Breast epithelium (tissue), 4 donors: ENCODE measurements around the gene KLB. TPM values are rescaled to one million over a fixed set of nuclear protein-coding genes. Genes with fewer than 3 reads are reported as not detected.
A peak's percentile ranks its signal among the peaks of the same experiment; 100 is the strongest.

Source experiments
- DNase-seq, 2 donors: peaks; one replicate each; pipeline ENCODE4 v3.0.0-alpha.2; 2019; ENCODE audit warnings: low spot score in 2 of 2
- H3K27ac ChIP-seq, 2 donors: fragments of 200-600 bp; sonication (generic) in 1 of 2; one replicate each; pipeline ENCODE4 v1.5.1; 2016 to 2019; ENCODE audit warnings: mild to moderate bottlenecking in 1 of 2
- H3K27me3 ChIP-seq, 2 donors: fragments of 200-600 bp; sonication (generic) in 1 of 2; one replicate each; pipeline versions ENCODE4 v1.5.1 to v1.6.0; 2017 to 2019; ENCODE audit warnings: control low read depth in 1 of 2, mild to moderate bottlenecking in 1 of 2
- H3K36me3 ChIP-seq: fragments of 200-600 bp; one replicate; pipeline ENCODE4 v1.5.1; 2019
- H3K4me1 ChIP-seq, 2 donors: fragments of 200-600 bp; sonication (generic); one replicate each; pipeline ENCODE4 v1.5.1; 2016 to 2019; ENCODE audit warnings: control low read depth in 1 of 2
- H3K4me3 ChIP-seq, 3 donors: fragments of 200-600 bp; sonication (generic); 1 replicate in 2 of 3; 2 replicates in 1 of 3; pipeline ENCODE4 v1.5.1; 2016 to 2019; ENCODE audit warnings: mild to moderate bottlenecking in 3 of 3, moderate library complexity in 2 of 3
- H3K9me3 ChIP-seq, 2 donors: fragments of 200-600 bp; sonication (generic) in 1 of 2; one replicate each; pipeline ENCODE4 v1.5.1; 2016 to 2019; ENCODE audit warnings: control low read depth in 1 of 2
- POLR2A ChIP-seq: fragments of 450-650 bp; IDR thresholded peaks from one replicate; pipeline ENCODE4 v1.6.1; 2016; ENCODE audit warnings: antibody characterized with exemption, mild to moderate bottlenecking, moderate library complexity
- POLR2AphosphoS5 ChIP-seq, 3 donors: sonication (generic); formaldehyde crosslinking; IDR thresholded peaks; one replicate each; pipeline ENCODE4 v1.6.1; 2017; ENCODE audit warnings: antibody characterized with exemption in 3 of 3
- intact Hi-C: fragments of 100-400 bp; cut with DNase I; formaldehyde crosslinking; loops from one replicate; pipeline ENCODE4 v1.15.1; 2023; ENCODE audit warnings: low total_unique reads
- total RNA-seq, 3 donors: library from RNA; depleted of rRNA; stranded (reverse); fragments of >200 nt; gene quantifications; one replicate each; pipeline ENCODE4 v1.1.0, GENCODE V29; 2016
- TF ChIP-seq, protein P1 (sequence below), 3 donors: fragments of 450-650 bp; IDR thresholded peaks; one replicate each; pipeline ENCODE4 v1.5.1; 2016 to 2017; ENCODE audit warnings: antibody characterized with exemption in 3 of 3, mild to moderate bottlenecking in 3 of 3, moderate library complexity in 3 of 3

The KLB gene
- total RNA-seq, 3 donors from 2014 or later = 2.0 to 23.2 (median 4.6) TPM

DNA sequence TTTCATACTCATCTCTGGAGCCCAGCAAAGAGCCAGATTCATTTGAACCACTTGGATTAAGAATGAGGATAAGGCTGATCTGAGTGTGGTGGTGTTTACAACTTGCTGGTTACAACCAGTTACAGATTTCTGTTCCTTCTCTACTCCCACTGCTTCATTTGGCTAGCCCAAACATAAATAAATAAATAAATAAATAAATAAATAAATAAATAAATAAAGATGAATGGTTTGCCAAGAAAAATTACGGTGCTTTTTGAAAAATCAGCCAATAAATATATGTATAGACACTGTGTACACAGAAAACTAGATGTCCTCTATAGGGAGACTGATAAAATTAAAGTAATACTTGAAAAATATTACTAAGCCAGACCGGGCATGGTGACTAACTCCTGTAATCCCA, 34.9 kb downstream of the KLB start:
- H3K4me1 ChIP-seq = no peaks in the 10 kb centered on the region
- no peak overlapping the region for H3K4me3 ChIP-seq
- no peak for DNase-seq
- no peak overlapping the region for H3K27ac ChIP-seq
- intact Hi-C loops = no loop called here
- TF ChIP-seq POLR2AphosphoS5 (IDR thresholded peaks at IDR 0.05) (no peak), POLR2A (no peak)
- TF ChIP-seq, protein P1, sequence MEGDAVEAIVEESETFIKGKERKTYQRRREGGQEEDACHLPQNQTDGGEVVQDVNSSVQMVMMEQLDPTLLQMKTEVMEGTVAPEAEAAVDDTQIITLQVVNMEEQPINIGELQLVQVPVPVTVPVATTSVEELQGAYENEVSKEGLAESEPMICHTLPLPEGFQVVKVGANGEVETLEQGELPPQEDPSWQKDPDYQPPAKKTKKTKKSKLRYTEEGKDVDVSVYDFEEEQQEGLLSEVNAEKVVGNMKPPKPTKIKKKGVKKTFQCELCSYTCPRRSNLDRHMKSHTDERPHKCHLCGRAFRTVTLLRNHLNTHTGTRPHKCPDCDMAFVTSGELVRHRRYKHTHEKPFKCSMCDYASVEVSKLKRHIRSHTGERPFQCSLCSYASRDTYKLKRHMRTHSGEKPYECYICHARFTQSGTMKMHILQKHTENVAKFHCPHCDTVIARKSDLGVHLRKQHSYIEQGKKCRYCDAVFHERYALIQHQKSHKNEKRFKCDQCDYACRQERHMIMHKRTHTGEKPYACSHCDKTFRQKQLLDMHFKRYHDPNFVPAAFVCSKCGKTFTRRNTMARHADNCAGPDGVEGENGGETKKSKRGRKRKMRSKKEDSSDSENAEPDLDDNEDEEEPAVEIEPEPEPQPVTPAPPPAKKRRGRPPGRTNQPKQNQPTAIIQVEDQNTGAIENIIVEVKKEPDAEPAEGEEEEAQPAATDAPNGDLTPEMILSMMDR (IDR thresholded peaks at IDR 0.05) = no peak
- H3K36me3 ChIP-seq = no peaks in the 10 kb centered on the region
- no peaks in the 10 kb centered on the region for H3K27me3 ChIP-seq
- H3K9me3 ChIP-seq = no peaks in the 10 kb centered on the region

GRCh38 chr4:39442998-39443397, 36.3 kb downstream of the KLB start:
- intact Hi-C loops = no loop called here
- H3K27ac ChIP-seq = no peak overlapping the region
- no peak overlapping the region for H3K4me3 ChIP-seq
- H3K4me1 ChIP-seq = no peaks in the 10 kb centered on the region
- H3K9me3 ChIP-seq = no peaks in the 10 kb centered on the region
- no peaks in the 10 kb centered on the region for H3K27me3 ChIP-seq
- TF ChIP-seq, protein P1 (IDR thresholded peaks at IDR 0.05) = no peak
- TF ChIP-seq POLR2A = no peak
- no peak for TF ChIP-seq POLR2AphosphoS5 (IDR thresholded peaks at IDR 0.05)
- H3K36me3 ChIP-seq = no peaks in the 10 kb centered on the region
- DNase-seq = no peak

DNA sequence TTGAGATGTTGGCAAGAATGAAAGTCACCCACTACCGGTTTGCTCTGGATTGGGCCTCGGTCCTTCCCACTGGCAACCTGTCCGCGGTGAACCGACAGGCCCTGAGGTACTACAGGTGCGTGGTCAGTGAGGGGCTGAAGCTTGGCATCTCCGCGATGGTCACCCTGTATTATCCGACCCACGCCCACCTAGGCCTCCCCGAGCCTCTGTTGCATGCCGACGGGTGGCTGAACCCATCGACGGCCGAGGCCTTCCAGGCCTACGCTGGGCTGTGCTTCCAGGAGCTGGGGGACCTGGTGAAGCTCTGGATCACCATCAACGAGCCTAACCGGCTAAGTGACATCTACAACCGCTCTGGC, 39.7 kb downstream of the KLB start:
- Histone ChIP-seq H3K27me3 (no peaks in the 10 kb centered on the region), H3K9me3 (no peaks in the 10 kb centered on the region), H3K36me3 (no peaks in the 10 kb centered on the region), H3K27ac (peak overlapping the region; percentile 3 to 30), H3K4me3 (peak overlapping the region; percentile 39 to 73 (median 49)), H3K4me1 (no peaks in the 10 kb centered on the region)
- intact Hi-C loops = no loop called here
- TF ChIP-seq, protein P1 (IDR thresholded peaks at IDR 0.05) = no peak
- TF ChIP-seq POLR2AphosphoS5 (IDR thresholded peaks at IDR 0.05) = no peak
- DNase-seq = no peak

DNA sequence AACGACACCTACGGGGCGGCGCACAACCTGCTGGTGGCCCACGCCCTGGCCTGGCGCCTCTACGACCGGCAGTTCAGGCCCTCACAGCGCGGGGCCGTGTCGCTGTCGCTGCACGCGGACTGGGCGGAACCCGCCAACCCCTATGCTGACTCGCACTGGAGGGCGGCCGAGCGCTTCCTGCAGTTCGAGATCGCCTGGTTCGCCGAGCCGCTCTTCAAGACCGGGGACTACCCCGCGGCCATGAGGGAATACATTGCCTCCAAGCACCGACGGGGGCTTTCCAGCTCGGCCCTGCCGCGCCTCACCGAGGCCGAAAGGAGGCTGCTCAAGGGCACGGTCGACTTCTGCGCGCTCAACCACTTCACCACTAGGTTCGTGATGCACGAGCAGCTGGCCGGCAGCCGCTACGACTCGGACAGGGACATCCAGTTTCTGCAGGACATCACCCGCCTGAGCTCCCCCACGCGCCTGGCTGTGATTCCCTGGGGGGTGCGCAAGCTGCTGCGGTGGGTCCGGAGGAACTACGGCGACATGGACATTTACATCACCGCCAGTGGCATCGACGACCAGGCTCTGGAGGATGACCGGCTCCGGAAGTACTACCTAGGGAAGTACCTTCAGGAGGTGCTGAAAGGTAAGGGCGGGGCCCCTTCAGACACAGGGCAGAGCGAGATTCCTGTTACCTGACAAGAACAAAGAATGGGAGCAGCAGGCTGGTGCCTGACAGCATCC, 40.3 kb downstream of the KLB start:
- Histone ChIP-seq H3K4me1 (no peaks in the 10 kb centered on the region), H3K36me3 (no peaks in the 10 kb centered on the region), H3K9me3 (no peaks in the 10 kb centered on the region), H3K4me3 (peak overlapping the region; percentile 39 to 73 (median 49)), H3K27ac (peak overlapping the region; percentile 3 to 30), H3K27me3 (no peaks in the 10 kb centered on the region)
- TF ChIP-seq POLR2AphosphoS5 (IDR thresholded peaks at IDR 0.05) = no peak
- TF ChIP-seq, protein P1 (IDR thresholded peaks at IDR 0.05) = peak in 2 of 3 donors; percentile 17 to 27
- peak; percentile 29 to 75 for DNase-seq
- intact Hi-C loops = no loop called here

DNA sequence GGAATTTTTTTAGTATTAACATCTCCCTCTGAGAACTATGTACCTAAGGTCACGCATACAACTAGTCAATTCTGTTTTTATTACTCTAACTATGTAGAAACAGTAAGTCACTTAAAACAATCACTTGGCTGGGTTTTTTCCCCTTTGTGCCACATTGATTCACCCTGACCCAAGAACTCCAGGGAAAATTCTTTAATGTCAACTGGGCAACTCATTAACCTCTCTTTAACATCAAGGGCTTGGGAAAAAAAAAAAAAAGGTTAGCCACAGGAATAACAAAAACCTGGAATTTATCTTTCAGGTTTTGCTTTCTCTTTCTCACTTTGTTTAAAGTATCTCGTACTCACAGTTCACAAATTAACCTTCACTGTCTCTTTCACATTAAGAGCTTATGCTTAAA, 43.9 kb downstream of the KLB start:
- intact Hi-C loops = no loop called here
- DNase-seq = no peak
- Histone ChIP-seq H3K27ac (no peak overlapping the region), H3K27me3 (no peaks in the 10 kb centered on the region), H3K9me3 (no peaks in the 10 kb centered on the region), H3K4me1 (no peaks in the 10 kb centered on the region), H3K4me3 (no peak overlapping the region), H3K36me3 (no peaks in the 10 kb centered on the region)
- TF ChIP-seq, protein P1 (IDR thresholded peaks at IDR 0.05) = no peak
- TF ChIP-seq POLR2AphosphoS5 (IDR thresholded peaks at IDR 0.05) = no peak
- TF ChIP-seq POLR2A = no peak
